ENCODE measurements around the gene NID1. TPM values are rescaled to one million over a fixed set of nuclear protein-coding genes. Genes with fewer than 3 reads are reported as not detected.

NID1 gene
- total and polyA plus RNA-seq, 2 of the 4 experiments (the other 2 are of a cell fraction) = 21.9 to 83.3 TPM

GRCh38 chr1:235999259-235999925 lies 65.5 kb downstream of the NID1 start:
- Histone ChIP-seq H2BK5ac (ENCODE audit: low read depth, low read length, poor library complexity, severe bottlenecking) (peak overlapping the region; percentile 98), H2AFZ (replicated peaks; ENCODE audit: low read length, poor library complexity) (peak overlapping the region; percentile 68), H3K23ac (ENCODE audit: low read depth, low read length) (peak overlapping the region; percentile 78; the same call in 1 of the 2 replicates), H3K4me2 (ENCODE audit: low read depth, low read length) (peak overlapping the region; percentile 59; the same call in 1 of the 2 replicates), H2AK5ac (ENCODE audit: low read depth, low read length) (peak overlapping the region; percentile 99), H3K27me3 (ENCODE audit: control insufficient read depth, insufficient read depth, low read length) (no peaks in the 10 kb centered on the region), H3K18ac (ENCODE audit: low read depth, low read length) (peak overlapping the region; percentile 95), H3K4ac (ENCODE audit: low read depth, low read length) (peak overlapping the region; percentile 96), H3K9me3 (ENCODE audit: control insufficient read depth, insufficient read depth, low read length) (no peaks in the 10 kb centered on the region), H4K20me1 (ENCODE audit: insufficient read depth, low read length) (no peaks in the 10 kb centered on the region), H3K9me1 (ENCODE audit: insufficient read depth, low read length) (peaks cover 12% of the 10 kb centered on the region), H3K27ac (ENCODE audit: insufficient read depth, low read length) (peak overlapping the region; percentile 90), H2BK15ac (ENCODE audit: low read depth, low read length) (peak overlapping the region; percentile 98), H2AK9ac (replicated peaks; ENCODE audit: low read depth, low read length, poor library complexity) (peak overlapping the region; percentile 74), H3K4me3 (ENCODE audit: insufficient read depth, low read depth, low read length) (no peak overlapping the region), H3K9ac (ENCODE audit: low read depth, low read length) (no peak overlapping the region), H2BK120ac (ENCODE audit: low read depth, low read length) (peak overlapping the region; percentile 96), H3K56ac (ENCODE audit: extremely low read depth, insufficient read depth, low read length) (peak overlapping the region; percentile 88), H4K8ac (ENCODE audit: low read depth in 2 of 2, low read length in 2 of 2) (peak overlapping the region; percentile 96), H3K79me1 (ENCODE audit: low read depth in 1 of 2, low read length in 2 of 2) (peaks cover 4 to 17% of the 10 kb centered on the region in 2 experiments; a peak in 3 of 4 replicates), H3K4me1 (ENCODE audit: control insufficient read depth, insufficient read depth, low read length) (peaks cover 15% of the 10 kb centered on the region), H4K91ac (ENCODE audit: insufficient read depth, low read depth, low read length) (peak overlapping the region; percentile 96), H3K14ac (replicated peaks; ENCODE audit: low read depth, low read length) (peak overlapping the region; percentile 96), H4K5ac (ENCODE audit: low read depth, low read length) (peak overlapping the region; percentile 92), H3K36me3 (ENCODE audit: control insufficient read depth, insufficient read depth, low read length) (peaks cover 25% of the 10 kb centered on the region), H2BK20ac (ENCODE audit: low read depth, low read length) (peak overlapping the region; percentile 98)
- WGBS, 2 experiments (ENCODE audit: extremely low coverage in 2 of 2, insufficient read length in 1 of 2) = 0% methylated on average over 1 of the region's 8 CpGs; no CpG with 5 or more reads in 1 of the 2 experiments
- POLR2A ChIA-PET (ENCODE audit: unreplicated experiment) = no interaction called here
- peak; percentile 90 for ATAC-seq (ENCODE audit: low read depth)
- in situ Hi-C loops (cut with MboI; ENCODE audit: low sequenced_read_pairs) (no loop called here), intact Hi-C loops (cut with micrococcal nuclease) (no loop called here), dilution Hi-C loops (cut with HindIII; ENCODE audit: low sequenced_read_pairs, unreplicated experiment) (no loop called here)
- peak; percentile 88 for TF ChIP-seq MAZ (IDR thresholded peaks at IDR 0.05; ENCODE audit: borderline replicate concordance, low read depth, low read length)
- TF ChIP-seq ELK1 (IDR thresholded peaks at IDR 0.05; ENCODE audit: borderline replicate concordance, low read depth, low read length) = no peak
- TF ChIP-seq FOS (IDR thresholded peaks at IDR 0.05; ENCODE audit: low read depth, low read length) = peak; percentile 97
- TF ChIP-seq MXI1 (IDR thresholded peaks at IDR 0.05; ENCODE audit: borderline replicate concordance, low read depth, low read length) = no peak
- TF ChIP-seq CEBPB (IDR thresholded peaks at IDR 0.05; ENCODE audit: low read depth, low read length) = peak; percentile 14; the same call in 1 of the 2 replicates
- TF ChIP-seq RCOR1 (IDR thresholded peaks at IDR 0.05; ENCODE audit: insufficient replicate concordance, low read length) = peak; percentile 12
- TF ChIP-seq SMC3 (IDR thresholded peaks at IDR 0.05; ENCODE audit: low read depth, low read length) = no peak
- TF ChIP-seq BHLHE40 (IDR thresholded peaks at IDR 0.05; ENCODE audit: low read depth, low read length) = peak; percentile 40; the same call in 1 of the 2 replicates
- no peak for TF ChIP-seq POLR2A (IDR thresholded peaks at IDR 0.05; ENCODE audit: low read depth, low read length)
- TF ChIP-seq RFX5 (IDR thresholded peaks at IDR 0.05; ENCODE audit: low read depth, low read length) = no peak
- peak; percentile 99 for DNase-seq
- CTCF ChIA-PET = interaction anchor here (0.8 to 1.5 kb wide), 3 partner anchors 11 to 28 kb away, joined by 3 to 6 read pairs (median 4); no protein-coding TSS in a partner anchor
- no TSS peak for BruUV-seq (replicated peaks)
